Glutamatergic neuron (in vitro differentiated cells): ENCODE results near the gene C2orf92. TPM values are rescaled to one million over a fixed set of nuclear protein-coding genes. Genes with fewer than 3 reads are reported as not detected.

ENCODE experiments used
- DNase-seq: peaks from one replicate; pipeline ENCODE4 v3.0.0; 2022
- H3K27ac Mint-ChIP-seq: one replicate; pipeline ENCODE4 v1.8.0; 2020; ENCODE audit warnings: mild to moderate bottlenecking, mixed read lengths, inconsistent platforms; ENCODE audit not compliant: unreplicated experiment
- H3K27me3 Mint-ChIP-seq: one replicate; pipeline ENCODE4 v1.8.0; 2020; ENCODE audit warnings: mild to moderate bottlenecking, moderate library complexity, mixed read lengths, inconsistent platforms; ENCODE audit not compliant: unreplicated experiment
- H3K36me3 Mint-ChIP-seq: one replicate; pipeline ENCODE4 v1.8.0; 2020; ENCODE audit warnings: mild to moderate bottlenecking, mixed read lengths, inconsistent platforms; ENCODE audit not compliant: unreplicated experiment
- H3K4me1 Mint-ChIP-seq: one replicate; pipeline ENCODE4 v1.8.0; 2020; ENCODE audit warnings: mild to moderate bottlenecking, low read depth, mixed read lengths, inconsistent platforms; ENCODE audit not compliant: unreplicated experiment
- H3K4me3 Mint-ChIP-seq: one replicate; pipeline ENCODE4 v1.8.0; 2020; ENCODE audit warnings: mild to moderate bottlenecking, mixed read lengths, inconsistent platforms; ENCODE audit not compliant: unreplicated experiment
- H3K9me3 Mint-ChIP-seq: one replicate; pipeline ENCODE4 v1.8.0; 2020; ENCODE audit warnings: mild to moderate bottlenecking, moderate library complexity, mixed read lengths, inconsistent platforms; ENCODE audit not compliant: unreplicated experiment
- CTCF ChIP-seq: fragments of 200-600 bp; sonication (generic); IDR thresholded peaks from one replicate; pipeline ENCODE4 v1.5.0; 2021; ENCODE audit not compliant: partially characterized antibody, unreplicated experiment
- total RNA-seq: library from RNA; stranded (reverse); fragmentation: NEBNext Ultra II Directional; extraction: Animal tissue kit (Norgen Biotek cat#: 25700); gene quantifications from one replicate; pipeline ENCODE4 v1.2.1, GENCODE V29; 2021; ENCODE audit not compliant: unreplicated experiment

Gene C2orf92
- total RNA-seq, 1 donor from 2014 or later, result 19.6 TPM

DNA sequence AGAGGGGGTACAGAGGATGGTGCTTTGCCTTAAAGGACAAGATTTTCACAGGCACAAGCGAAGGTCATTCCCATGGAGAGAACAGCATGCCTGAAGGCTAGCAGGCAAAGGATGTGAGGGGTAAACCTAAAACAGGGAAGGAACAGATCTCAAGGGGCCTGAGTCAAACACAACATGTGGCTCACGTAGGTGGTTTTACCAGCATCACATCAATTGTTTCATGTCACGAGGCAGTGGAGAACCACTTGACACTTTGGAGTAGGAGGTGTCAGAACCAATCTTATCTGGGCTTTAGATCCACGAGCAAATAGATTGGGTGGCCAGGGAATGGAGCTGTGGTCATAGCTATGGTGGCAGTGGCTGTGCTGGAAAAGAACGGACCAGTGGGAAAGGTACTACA, 15.2 kb upstream of the C2orf92 start:
- Mint-ChIP-seq H3K27me3 (peaks cover 8% of the 10 kb centered on the region), H3K4me1 (no peaks in the 10 kb centered on the region), H3K27ac (no peak overlapping the region), H3K9me3 (peaks cover 12% of the 10 kb centered on the region), H3K36me3 (peaks cover 27% of the 10 kb centered on the region), H3K4me3 (no peak overlapping the region)
- TF ChIP-seq CTCF, result no peak
- no peak for DNase-seq

- Mint-ChIP-seq H3K4me3 (no peak overlapping the region), H3K9me3 (peaks cover 12% of the 10 kb centered on the region), H3K27me3 (peaks cover 6% of the 10 kb centered on the region), H3K4me1 (no peaks in the 10 kb centered on the region), H3K36me3 (peaks cover 24% of the 10 kb centered on the region), H3K27ac (no peak overlapping the region)
- TF ChIP-seq CTCF, result no peak
- no peak for DNase-seq
Observed at GRCh38 chr2:97654791-97655190, 14.7 kb upstream of the C2orf92 start.

DNA sequence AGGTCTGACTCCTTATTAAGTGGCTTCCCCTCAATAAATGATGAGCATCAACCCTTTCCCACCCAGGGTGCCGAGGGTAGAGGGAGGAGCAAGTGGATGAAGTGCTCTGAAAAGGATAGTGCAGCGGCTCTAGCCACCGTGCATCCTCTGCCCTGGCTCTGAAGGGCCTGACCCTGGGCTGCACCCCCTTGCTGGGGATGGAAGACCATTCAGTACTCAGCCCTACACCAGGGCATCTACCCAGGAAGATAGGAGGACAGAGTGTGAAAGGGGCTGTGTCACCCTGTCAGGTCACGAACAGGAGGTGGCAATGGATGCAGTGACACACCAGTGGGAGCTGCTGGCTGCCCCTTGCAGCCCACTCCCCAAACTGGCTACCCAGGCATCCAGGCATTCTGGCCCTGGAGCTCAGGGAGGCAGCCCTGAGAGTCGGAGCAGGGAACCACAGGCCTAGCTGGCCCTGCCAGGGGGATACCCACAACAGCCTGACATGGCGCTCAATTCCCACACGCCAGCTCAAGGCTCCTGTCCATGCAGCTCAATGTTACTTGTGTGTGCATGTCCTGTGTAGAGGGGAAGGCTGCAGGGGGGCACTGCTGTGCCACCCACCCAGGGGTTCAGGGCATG, 13.3 kb upstream of the C2orf92 start:
- Mint-ChIP-seq H3K9me3 (peaks cover 12% of the 10 kb centered on the region), H3K4me1 (peaks cover 5% of the 10 kb centered on the region), H3K4me3 (no peak overlapping the region), H3K27ac (no peak overlapping the region), H3K27me3 (peaks cover 5% of the 10 kb centered on the region), H3K36me3 (peaks cover 24% of the 10 kb centered on the region)
- DNase-seq, result no peak
- TF ChIP-seq CTCF, result no peak

GRCh38 chr2:97656905-97657587, 12.5 kb upstream of the C2orf92 start:
- H3K36me3 Mint-ChIP-seq, result peaks cover 24% of the 10 kb centered on the region
- peaks cover 5% of the 10 kb centered on the region for H3K27me3 Mint-ChIP-seq
- no peak overlapping the region for H3K27ac Mint-ChIP-seq
- peaks cover 13% of the 10 kb centered on the region for H3K4me1 Mint-ChIP-seq
- H3K4me3 Mint-ChIP-seq, result no peak overlapping the region
- TF ChIP-seq CTCF, result no peak
- H3K9me3 Mint-ChIP-seq, result peaks cover 14% of the 10 kb centered on the region
- no peak for DNase-seq

DNA sequence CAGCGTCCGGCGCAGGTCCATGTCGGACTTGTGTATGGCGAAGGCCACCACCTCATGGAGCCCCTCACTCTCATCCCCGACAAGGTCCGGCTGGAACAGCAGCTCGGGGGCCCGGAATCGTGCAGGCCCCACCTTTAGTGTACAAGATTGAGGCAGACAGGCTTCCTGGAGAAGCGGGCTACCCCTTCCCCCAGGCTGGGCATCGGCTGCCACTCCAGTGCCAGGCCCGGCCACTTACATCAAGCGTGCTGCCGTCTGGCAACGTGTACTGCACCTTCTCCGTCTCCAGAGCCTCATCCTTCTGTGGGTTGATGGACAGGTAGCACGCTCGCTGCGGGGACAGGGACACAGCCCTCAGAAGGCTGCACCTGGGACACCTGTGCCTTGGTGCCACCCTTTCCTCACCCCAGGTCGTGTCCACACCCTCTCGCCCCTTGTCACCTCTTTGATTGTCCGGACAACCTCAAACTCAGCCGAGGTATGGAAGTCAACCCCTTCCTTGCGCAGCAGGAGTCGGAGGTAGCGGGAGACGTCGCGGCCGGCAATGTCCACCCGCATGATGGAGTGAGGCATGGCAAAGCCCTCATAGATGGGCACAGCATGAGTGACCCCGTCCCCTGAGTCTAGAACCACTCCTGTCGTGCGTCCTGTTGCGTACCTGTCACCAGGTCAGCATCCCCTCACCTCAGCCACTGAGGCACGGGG, 11.4 kb upstream of the C2orf92 start:
- H3K27ac Mint-ChIP-seq, result no peak overlapping the region
- peaks cover 22% of the 10 kb centered on the region for H3K4me1 Mint-ChIP-seq
- H3K27me3 Mint-ChIP-seq, result peaks cover 9% of the 10 kb centered on the region
- peaks cover 24% of the 10 kb centered on the region for H3K36me3 Mint-ChIP-seq
- no peak overlapping the region for H3K4me3 Mint-ChIP-seq
- DNase-seq, result no peak
- peaks cover 19% of the 10 kb centered on the region for H3K9me3 Mint-ChIP-seq
- no peak for TF ChIP-seq CTCF
